DOHH2 (cell line): ENCODE results near the gene ZBTB46.

Experiments
- H3F3A ChIP-seq: fragments of 200-600 bp; sonication (generic), shearing (Covaris generic); 2 replicates; pipeline ENCODE4 v1.6.0; 2016; ENCODE audit warnings: antibody characterized with exemption, mild to moderate bottlenecking; ENCODE audit not compliant: control insufficient read depth, insufficient read depth
- H3K27ac ChIP-seq: fragments of 200-600 bp; sonication (generic); 2 replicates; pipeline ENCODE4 v1.5.1; 2014; ENCODE audit warnings: low read depth, mild to moderate bottlenecking, low read length, moderate library complexity
- H3K27me3 ChIP-seq: fragments of 200-600 bp; sonication (generic); 2 replicates; pipeline ENCODE4 v1.6.1; 2014; ENCODE audit warnings: mild to moderate bottlenecking, low read length, mixed read lengths; ENCODE audit not compliant: control insufficient read depth
- H3K36me3 ChIP-seq: fragments of 200-600 bp; sonication (generic); 2 replicates; pipeline ENCODE4 v1.6.1; 2014; ENCODE audit warnings: mild to moderate bottlenecking, low read length, moderate library complexity, mixed read lengths; ENCODE audit not compliant: control insufficient read depth
- H3K4me1 ChIP-seq: fragments of 200-600 bp; sonication (generic); 2 replicates; pipeline ENCODE4 v1.6.1; 2014; ENCODE audit warnings: mild to moderate bottlenecking, low read length, mixed read lengths; ENCODE audit not compliant: control insufficient read depth
- H3K4me2 ChIP-seq: fragments of 200-600 bp; sonication (generic); 2 replicates; pipeline ENCODE4 v1.6.0; 2014; ENCODE audit warnings: mild to moderate bottlenecking, low read length, moderate library complexity
- H3K4me3 ChIP-seq: fragments of 200-600 bp; sonication (generic); 2 replicates; pipeline ENCODE4 v1.5.1; 2014; ENCODE audit warnings: mild to moderate bottlenecking, low read length, mixed read lengths
- H3K79me2 ChIP-seq: fragments of 200-600 bp; sonication (generic); 2 replicates; pipeline ENCODE4 v1.6.1; 2014; ENCODE audit warnings: mild to moderate bottlenecking, low read length, mixed read lengths; ENCODE audit not compliant: control insufficient read depth
- H3K9me2 ChIP-seq: fragments of 200-600 bp; sonication (generic); replicated peaks from 2 replicates; pipeline ENCODE4 v1.6.1; 2014; ENCODE audit warnings: mild to moderate bottlenecking, low read length, mixed read lengths; ENCODE audit not compliant: control insufficient read depth
- H3K9me3 ChIP-seq: fragments of 200-600 bp; sonication (generic); 2 replicates; pipeline ENCODE4 v1.6.1; 2014; ENCODE audit warnings: antibody characterized with exemption, low read length, mixed read lengths; ENCODE audit not compliant: control insufficient read depth, insufficient read depth
- H4K20me1 ChIP-seq: fragments of 200-600 bp; sonication (generic); 2 replicates; pipeline ENCODE4 v1.6.0; 2014; ENCODE audit warnings: low read depth, mild to moderate bottlenecking, antibody characterized with exemption, low read length, moderate library complexity; ENCODE audit not compliant: control insufficient read depth, insufficient read depth
- CTCF ChIP-seq: fragments of 200-600 bp; sonication (generic); IDR thresholded peaks from one replicate; pipeline ENCODE4 v1.5.1; 2014; ENCODE audit warnings: antibody characterized with exemption, mild to moderate bottlenecking, low read depth, low read length; ENCODE audit not compliant: poor library complexity, severe bottlenecking
- EZH2phosphoT487 ChIP-seq: fragments of 200-600 bp; sonication (generic); IDR thresholded peaks from 2 replicates; pipeline ENCODE4 v1.6.1; 2017; ENCODE audit warnings: borderline replicate concordance, mild to moderate bottlenecking, antibody characterized with exemption, low read length, moderate library complexity, mixed read lengths

ZBTB46 gene

GRCh38 chr20:63857764-63858392 is 26.8 kb upstream of the ZBTB46 start:
- no peaks in the 10 kb centered on the region for H3K9me2 ChIP-seq
- TF ChIP-seq EZH2phosphoT487 = no peak
- TF ChIP-seq CTCF = no peak
- no peaks in the 10 kb centered on the region for H3F3A ChIP-seq
- H4K20me1 ChIP-seq = no peaks in the 10 kb centered on the region; the same call in 1 of the 2 replicates
- no peaks in the 10 kb centered on the region for H3K9me3 ChIP-seq
- H3K4me3 ChIP-seq = no peak overlapping the region
- peaks cover 12% of the 10 kb centered on the region for H3K4me1 ChIP-seq
- peaks cover 8% of the 10 kb centered on the region; the same call in 1 of the 2 replicates for H3K36me3 ChIP-seq
- no peaks in the 10 kb centered on the region for H3K27me3 ChIP-seq
- no peaks in the 10 kb centered on the region; the same call in 1 of the 2 replicates for H3K79me2 ChIP-seq
- H3K27ac ChIP-seq = no peak overlapping the region
- no peak overlapping the region for H3K4me2 ChIP-seq

- no peaks in the 10 kb centered on the region; the same call in 1 of the 2 replicates for H4K20me1 ChIP-seq
- no peaks in the 10 kb centered on the region for H3K9me3 ChIP-seq
- TF ChIP-seq EZH2phosphoT487 (no peak), CTCF (no peak)
- H3K36me3 ChIP-seq = no peaks in the 10 kb centered on the region
- H3K79me2 ChIP-seq = no peaks in the 10 kb centered on the region
- no peak overlapping the region for H3K4me2 ChIP-seq
- peaks cover 12% of the 10 kb centered on the region for H3K4me1 ChIP-seq
- no peaks in the 10 kb centered on the region for H3K9me2 ChIP-seq
- no peak overlapping the region for H3K27ac ChIP-seq
- H3K4me3 ChIP-seq = no peak overlapping the region
- no peaks in the 10 kb centered on the region for H3F3A ChIP-seq
- peaks cover 3% of the 10 kb centered on the region for H3K27me3 ChIP-seq
Measured at GRCh38 chr20:63856098-63856511, 25.0 kb upstream of the ZBTB46 start.

- Histone ChIP-seq H3K27ac (no peak overlapping the region), H3K9me3 (no peaks in the 10 kb centered on the region), H3K4me1 (peaks cover 12% of the 10 kb centered on the region), H3F3A (no peaks in the 10 kb centered on the region), H3K36me3 (no peaks in the 10 kb centered on the region), H3K4me3 (no peak overlapping the region), H4K20me1 (no peaks in the 10 kb centered on the region; the same call in 1 of the 2 replicates), H3K4me2 (no peak overlapping the region), H3K27me3 (peaks cover 9% of the 10 kb centered on the region), H3K79me2 (no peaks in the 10 kb centered on the region), H3K9me2 (no peaks in the 10 kb centered on the region)
- TF ChIP-seq EZH2phosphoT487 (no peak), CTCF (no peak)
Measured at GRCh38 chr20:63855363-63856097, 24.5 kb upstream of the ZBTB46 start.
